GM21786 (cell line): ENCODE results near the gene B2M.
A peak's percentile ranks its signal among the peaks of the same experiment; 100 is the strongest.
"Not testable (repeated sequence)": the region's sequence is repeated elsewhere in the genome, so short reads cannot be mapped to it uniquely, and the experiment has no call there.

Experiments used
- ATAC-seq: cut with Tn5 transposase; IDR thresholded peaks from one replicate; pipeline ENCODE4 v1.9.1; 2021; ENCODE audit not compliant: unreplicated experiment

The B2M gene

DNA sequence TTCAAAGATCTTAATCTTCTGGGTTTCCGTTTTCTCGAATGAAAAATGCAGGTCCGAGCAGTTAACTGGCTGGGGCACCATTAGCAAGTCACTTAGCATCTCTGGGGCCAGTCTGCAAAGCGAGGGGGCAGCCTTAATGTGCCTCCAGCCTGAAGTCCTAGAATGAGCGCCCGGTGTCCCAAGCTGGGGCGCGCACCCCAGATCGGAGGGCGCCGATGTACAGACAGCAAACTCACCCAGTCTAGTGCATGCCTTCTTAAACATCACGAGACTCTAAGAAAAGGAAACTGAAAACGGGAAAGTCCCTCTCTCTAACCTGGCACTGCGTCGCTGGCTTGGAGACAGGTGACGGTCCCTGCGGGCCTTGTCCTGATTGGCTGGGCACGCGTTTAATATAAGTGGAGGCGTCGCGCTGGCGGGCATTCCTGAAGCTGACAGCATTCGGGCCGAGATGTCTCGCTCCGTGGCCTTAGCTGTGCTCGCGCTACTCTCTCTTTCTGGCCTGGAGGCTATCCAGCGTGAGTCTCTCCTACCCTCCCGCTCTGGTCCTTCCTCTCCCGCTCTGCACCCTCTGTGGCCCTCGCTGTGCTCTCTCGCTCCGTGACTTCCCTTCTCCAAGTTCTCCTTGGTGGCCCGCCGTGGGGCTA is at the start of gene B2M, which contains the start of gene PATL2:
Gene B2M, plus strand, starts transcription at position 422 of the 647 bp plus-strand sequence. Its CDS starts 30 bp downstream, at position 452.
Gene PATL2, minus strand, starts transcription at position 228 of the 647 bp plus-strand sequence. CDS start 34,833 bp downstream, outside the sequence.
- peak; percentile 80 for ATAC-seq

DNA sequence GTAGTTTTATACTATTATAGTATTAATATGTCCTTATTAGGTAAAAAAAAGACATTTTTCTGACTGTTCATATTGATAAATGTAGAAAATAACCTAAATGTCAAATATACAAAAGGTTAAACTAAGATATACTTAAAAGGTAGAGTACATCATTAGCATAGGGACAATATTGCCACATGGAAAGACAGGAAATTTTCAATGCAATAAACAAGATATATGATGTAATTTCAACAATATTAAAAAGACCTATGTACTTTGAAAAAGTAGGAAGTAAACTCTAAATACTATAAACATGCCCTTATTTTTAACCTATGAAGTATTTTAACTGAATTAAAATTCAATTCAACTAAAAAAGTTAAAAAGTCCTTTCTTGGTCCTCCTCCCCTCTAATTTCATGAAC is 49.7 kb upstream of the B2M start:
- ATAC-seq = no peak

DNA sequence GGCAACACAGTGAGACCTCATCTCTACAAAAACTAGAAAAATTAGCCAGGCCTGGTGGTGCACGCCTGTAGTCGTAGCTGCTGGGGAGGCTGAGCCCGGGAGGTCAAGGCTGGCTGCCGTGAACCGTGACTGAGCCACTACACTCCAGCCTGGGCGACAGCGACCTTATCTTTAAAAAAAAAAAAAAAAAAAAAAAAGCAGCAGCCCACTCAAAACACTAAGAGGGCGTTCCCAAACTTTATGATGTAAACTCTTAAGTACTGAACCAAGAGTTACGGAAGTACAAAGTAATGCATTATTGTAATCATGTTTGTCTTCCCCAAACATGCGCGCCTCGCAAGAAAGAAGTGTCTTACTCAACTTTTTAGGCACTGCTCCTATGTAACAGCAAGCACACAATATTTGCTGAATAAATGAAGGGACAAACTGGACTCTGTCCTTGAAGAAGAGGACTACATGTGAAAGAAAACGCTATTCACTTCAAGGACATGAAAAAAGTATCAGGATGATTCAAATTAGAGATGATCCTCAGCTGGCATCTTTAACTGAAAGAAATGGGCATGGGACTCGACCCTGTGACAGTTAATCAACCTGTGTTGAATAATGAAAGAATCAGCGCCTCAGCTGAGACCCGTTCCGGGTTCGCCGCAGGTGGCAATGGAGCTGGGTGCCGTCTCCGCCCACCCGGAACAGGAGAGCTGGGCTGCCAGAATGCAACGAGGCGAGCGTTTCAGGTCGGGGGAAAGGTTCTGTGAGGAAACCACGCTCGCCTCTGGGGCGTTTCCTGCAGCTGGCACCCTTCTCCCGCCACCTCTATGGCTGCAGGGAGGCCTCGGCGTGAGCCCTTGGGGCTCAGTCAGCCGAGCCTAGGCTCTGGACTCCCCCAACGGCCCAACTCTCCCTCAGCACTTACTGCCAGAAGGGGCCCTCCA is 48.6 kb upstream of the B2M start:
- ATAC-seq = peak; percentile 39

DNA sequence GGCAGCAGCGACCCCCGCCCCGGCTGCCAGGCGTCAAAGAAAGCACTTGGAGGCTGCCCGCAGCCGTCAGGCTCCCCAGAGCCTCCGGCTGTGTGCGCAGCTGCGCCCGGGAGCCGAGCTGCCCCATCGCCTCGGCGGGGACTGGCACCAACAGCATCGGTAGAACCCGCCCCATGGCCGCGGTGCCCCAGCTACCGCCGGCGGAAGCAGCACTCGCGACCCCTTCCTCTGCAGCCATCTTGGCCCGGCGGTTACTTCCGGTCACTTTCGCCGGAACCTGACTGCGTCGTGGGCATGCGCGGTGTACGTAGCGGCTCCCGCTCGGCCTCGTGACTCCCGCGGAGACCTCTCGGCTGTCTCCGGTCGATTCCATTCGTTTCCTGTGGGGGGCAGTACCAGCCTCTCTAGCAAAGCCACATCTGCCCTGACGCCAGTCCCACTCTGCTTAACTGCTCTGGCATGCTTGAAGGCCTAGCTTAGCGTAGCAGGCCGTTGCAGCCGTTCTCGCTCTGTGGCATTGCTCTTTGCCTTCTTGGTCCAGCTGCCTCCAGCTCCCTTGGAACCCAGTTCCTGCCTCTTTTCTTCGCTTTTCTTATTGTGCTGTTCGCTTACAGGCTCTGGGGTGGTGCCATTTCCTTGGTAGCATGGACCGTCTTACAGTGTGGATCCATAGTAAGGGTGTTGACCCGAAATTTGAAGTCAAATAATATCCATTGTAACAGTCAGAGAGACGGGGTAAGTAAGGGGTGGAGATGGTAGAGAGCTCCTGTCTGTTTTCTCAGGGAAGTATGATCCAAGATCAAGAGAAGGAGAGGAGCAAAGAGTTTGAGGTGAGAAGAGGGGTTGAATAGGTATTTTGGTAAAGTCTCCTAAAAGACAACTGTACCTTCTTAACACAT is 47.7 kb upstream of the B2M start, which contains the start of gene SPG11:
Gene SPG11, minus strand, starts transcription at position 253 of the 899 bp plus-strand sequence. Its CDS starts 15 bp downstream, at position 238.
- ATAC-seq = peak; percentile 73

DNA sequence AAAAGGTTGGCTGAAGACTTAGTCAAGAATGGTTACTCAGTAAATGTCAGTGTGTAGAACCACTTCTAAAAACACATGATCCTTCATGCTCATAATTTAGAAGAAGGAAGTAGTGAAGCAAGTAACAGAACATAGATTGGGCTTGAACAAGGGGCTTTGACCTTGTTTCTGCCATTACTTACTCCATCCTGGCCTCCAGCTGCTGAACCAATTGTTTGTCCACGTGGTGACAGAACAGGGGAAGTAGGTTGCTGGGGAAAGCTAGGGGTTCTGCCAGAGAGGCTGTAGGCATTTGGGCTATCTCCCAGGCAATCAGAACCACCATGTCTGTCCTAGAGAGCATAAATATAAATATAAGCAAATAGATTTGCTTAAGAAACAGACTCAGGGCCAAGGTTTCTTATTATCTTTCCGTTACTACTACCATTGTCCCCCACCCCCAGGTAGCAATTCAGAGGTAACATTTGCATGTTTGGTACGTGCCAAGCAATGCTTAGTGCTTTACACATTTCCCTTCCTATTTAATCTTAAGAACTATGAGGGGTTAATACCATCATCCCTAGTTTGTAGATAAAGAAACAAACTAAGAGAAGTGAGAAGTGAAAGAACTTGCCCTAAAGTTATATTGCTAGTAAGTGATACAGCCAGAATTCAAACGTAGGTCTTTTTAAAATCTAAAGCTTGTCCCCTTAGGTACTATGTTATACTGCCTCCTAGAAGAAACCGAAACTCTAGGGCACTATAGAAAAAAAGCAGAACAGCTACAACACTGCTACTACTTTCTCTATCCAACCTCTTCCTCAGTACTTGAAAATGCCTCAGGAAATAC is 44.9 kb upstream of the B2M start:
- ATAC-seq = no peak

DNA sequence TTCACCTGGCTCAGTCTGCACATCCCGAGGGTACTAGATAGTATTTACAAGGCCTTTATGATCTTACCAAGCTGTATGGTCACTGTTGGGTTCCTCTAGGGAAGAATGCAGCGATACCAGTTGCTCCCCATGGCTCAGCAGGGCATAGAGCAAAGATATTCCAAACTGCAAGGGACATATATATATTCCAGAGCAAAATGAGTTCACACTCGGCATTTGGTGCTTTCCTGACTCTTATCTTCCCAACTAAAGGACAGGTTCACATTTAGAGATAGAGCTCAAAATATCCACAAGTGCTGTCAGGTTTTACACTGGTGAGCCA is 44.3 kb upstream of the B2M start:
- ATAC-seq = no peak

DNA sequence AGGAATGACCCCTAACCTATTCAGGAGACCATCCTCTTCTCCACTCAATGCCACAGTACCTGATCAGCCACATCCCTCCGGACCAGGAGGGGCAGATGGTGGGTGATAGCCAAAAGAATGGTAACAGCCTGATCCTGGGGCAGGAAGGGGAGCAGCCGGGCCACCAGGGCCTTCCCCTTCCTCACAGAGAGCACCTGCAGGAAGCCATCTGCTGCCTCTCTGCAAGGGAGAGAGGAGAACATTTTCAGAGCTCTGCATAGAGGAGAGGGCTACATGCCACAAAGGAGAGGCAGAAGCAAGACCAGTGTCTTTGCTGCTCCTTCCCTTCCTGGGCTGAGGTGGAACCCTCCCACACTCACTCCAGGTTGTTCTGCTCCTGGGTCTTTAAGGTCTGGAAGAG is 42.4 kb upstream of the B2M start:
- peak; percentile 35 for ATAC-seq

DNA sequence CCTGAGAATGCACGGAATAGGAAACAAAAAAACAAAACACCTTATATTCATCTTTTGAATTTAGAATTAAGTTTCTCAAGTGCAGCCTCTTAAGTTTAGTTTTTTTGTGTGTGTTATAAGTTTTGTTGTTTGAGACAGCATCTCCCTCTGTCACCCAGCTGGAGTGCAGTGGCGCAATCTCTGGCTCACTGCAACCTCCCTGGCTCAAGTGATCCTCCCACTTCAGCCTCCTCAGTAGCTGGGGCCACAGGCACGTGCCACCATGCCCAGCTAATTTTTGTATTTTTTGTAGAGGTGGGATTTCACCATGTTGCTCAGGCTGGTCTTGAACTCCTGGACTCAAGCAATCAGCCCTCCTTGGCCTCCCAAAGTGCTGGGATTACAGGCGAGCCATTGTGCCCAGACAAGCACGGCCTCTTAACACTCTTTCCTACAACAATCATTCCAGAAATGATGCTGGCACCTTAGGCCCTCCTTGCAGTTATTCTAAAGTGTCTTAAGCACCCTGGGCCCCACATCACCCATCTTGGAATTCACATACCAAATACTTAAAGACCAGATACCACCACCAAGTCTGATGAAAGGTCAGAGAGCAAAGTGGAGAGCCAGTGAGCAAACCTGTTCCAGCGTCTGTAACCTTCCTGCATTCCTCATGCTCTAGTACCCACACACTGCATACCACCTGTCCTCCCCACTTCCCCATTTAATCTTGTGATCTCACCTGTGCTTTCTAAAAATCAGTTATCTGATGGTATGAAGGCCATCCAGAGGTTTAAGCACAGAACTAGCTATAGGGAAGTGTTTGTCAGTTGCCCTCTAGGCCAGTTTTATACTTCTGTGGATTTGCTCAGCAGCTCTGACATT is 41.0 kb upstream of the B2M start:
- ATAC-seq = no peak

DNA sequence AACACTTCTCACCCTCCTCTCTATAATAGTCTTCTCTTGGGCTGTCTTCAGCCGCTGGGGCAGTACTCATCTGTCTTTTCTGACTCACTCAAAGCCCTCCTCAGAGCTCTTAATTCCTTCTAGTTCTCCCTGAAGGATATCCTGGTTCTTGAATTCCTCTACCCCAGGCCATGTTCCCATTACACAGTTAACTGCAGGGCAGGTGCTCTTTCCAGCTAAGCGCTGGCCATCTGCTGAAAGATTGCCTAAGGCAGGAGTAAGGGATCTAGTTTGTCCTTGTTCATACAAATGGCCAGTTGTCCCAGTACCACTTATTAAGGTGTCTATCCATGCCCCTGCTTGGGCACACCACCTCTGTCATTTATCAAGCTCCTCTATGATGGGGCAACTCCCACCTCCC is 37.7 kb upstream of the B2M start:
- no peak for ATAC-seq

DNA sequence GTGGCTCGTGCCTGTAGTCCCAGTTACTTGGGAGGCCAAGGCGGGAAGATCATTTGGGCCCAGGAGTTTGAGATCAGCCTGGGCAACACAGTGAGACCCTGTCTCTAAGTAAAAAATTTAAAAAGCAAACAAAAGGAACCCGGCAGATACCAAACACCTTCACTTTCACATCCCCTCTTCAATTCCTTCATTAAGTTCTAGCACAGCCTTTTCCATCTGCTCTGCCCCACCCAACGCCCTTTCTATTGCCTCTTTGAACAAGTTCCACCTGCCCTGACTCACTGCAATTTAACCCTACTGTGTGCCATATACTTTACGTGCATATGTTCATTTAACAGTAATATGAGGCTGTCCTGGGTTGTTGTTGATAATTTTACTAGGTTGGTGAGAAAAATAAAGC is 35.4 kb upstream of the B2M start:
- ATAC-seq = no peak

DNA sequence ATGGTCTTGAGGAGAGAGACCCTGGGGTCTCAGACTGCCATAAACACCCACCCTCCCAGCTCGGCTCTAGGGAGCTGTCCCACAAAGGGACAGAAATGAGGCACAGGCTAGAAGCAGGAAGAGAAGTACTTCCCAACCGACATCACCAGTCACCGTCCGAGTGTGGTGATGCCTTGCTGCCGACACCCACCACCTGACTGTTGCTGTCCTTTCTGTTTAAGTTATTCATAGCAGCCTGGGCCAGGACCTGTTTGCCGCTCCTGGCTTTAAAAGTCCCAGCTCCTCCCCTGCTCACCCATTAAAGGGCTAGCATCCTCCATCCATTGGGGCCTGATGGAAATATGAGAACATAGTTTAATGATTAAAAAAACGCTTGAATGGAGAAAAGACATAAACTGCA is 34.6 kb upstream of the B2M start:
- peak; percentile 32 for ATAC-seq

DNA sequence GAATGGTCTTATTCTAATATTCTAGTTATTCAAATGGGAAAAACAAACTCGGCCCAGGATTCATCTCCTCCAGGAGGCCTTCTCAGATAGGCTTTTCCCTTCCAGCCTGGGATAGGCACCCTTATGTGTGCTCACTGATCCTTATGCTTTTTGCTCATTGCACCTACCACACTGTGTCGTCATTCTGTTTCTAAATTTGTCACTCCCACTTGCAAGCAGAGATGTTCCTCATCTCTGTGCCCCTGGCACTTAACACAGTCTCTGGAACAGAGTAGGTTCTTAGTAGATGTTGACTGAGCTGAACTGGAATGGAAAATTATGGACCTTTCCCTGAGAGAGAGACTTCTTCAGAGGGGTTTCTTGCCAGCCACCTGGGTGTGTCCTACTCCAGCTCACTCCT is 29.1 kb upstream of the B2M start:
- no peak for ATAC-seq

DNA sequence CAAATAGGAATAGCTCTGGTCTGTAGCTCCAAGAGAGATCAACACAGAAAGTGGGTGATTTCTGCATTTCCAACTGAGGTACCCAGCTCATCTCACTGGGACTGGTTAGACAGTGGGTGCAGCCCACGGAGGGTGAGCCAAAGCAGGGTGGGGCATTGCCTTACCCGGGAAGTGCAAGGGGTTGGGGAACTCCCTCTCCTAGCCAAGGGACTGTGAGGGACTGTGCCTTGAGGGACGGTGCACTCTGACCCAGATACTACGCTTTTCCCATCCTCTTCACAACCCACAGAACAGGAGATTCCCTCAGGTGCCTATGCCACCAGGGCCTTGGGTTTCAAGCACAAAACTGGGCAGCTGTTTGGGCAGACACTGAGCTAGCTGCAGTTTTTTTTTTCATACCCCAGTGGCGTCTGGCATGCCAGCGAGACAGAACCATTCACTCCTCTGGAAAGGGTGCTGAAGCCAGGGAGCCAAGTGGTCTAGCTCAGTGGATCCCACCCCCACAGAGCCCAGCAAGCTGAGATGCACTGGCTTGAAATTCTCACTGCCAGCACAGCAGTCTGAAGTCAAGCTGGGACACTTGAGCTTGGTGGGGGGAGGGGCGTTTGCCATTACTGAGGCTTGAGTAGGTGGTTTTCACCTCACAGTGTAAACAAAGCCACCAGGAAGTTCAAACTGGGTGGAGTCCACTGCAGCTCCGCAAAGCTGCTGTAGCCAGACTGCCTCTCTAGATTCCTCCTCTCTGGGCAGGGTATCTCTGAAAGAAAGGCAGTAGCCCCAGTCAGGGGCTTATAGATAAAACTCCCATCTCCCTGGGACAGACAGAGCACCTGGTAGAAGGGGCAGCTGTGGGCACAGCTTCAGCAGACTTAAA is 28.3 kb upstream of the B2M start:
- ATAC-seq = not testable (repeated sequence)

DNA sequence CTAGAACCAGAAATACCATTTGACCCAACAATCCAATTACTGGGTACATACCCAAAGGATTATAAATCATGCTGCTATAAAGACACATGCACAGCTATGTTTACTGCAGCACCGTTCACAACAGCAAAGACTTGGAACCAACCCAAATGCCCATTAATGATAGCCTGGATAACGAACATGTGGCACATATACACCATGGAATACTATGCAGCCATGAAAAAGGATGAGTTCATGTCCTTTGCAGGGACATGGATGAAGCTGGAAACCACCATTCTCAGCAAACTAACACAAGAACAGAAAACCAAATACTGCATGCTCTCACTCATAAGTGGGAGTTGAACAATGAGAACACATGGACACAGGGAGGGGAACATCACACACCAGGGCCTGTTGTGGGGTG is 22.0 kb upstream of the B2M start:
- ATAC-seq = not testable (repeated sequence)

DNA sequence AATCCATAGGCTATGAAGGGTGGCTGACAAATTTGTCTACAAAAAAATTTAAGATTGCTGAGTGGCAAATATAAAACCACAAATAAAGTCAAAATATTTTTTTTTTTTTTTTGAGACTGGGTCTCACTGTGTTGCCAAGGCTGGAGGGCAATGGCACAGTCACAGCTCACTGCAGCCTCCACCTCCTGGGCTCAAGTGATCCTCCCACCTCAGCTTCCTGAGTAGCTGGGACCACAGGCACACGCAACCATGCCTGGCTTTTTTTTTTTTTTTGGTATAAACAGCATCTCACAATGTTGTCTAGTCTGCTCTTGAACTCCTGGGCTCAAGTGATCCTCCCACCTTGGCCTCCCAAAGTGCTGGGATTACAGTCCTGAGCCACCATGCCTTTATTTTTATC is 21.1 kb upstream of the B2M start:
- not testable (repeated sequence) for ATAC-seq

DNA sequence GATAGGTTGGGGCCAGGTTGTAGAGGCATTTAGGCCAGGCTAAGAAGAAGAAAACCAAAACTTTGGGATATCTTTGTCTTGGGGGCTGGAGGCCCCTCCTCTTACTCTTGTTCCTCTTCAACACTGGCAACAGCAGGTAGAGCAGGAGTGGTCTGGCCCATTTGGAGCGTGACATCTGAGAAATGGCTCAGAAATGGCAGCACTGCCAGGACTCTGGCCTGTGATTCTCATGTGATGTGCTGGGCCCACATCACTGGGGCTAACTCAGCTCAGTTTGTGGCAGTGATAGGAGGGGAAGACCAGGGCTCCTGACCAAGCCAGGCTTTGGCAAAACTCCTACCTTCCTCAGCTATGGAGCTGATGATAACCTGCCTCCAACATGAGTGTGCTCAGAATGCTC is 18.7 kb upstream of the B2M start:
- ATAC-seq = no peak

DNA sequence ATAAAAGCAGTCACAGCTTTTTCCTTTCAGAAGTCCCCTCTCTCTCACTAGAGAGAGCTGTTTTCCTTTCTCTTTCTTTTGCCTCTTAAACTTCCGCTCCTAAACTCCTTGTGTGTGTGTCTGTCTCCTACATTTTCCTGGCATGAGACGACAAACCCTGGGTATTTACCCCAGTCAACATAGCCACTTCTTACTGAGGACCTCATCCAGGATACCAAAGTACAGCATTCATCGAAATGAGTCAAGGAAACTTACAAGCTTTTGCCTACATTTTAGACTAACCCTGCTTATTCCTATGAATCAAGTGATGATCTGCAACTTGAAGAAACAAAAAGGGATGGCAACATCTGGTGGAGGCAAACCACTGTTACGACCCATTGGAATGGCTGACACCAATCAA is 16.9 kb upstream of the B2M start:
- no peak for ATAC-seq

DNA sequence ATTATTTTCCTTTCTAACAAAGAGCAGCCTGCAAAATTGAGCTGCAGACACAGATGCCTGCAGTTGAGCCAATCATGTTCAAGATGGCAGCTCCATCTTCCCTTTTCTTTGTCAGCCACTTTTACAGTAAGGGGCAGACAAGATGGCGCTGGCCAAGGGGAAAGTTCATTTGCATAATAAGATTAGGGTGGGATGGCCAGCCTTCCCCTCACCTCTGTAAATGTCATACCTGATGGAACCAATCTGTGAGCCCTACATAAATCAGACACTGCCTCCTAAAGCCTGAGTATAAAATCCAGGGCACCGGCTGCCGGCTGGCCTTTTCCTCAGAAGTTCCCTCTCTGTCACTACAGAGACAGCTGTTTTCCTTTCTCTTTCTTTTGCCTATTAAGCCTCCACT is 16.0 kb upstream of the B2M start:
- ATAC-seq = no peak
